Brain pericyte (primary cell): Measurements from ENCODE around the gene RET.

Experiments used
- DNase-seq: peaks from one replicate; pipeline ENCODE4 v3.0.0-alpha.2; 2012; ENCODE audit warnings: low read depth, low spot score

The RET gene

GRCh38 chr10:43166207-43166879, 89.5 kb downstream of the RET start:
- DNase-seq = no peak

- DNase-seq = no peak
Observed at GRCh38 chr10:43166880-43167497, 90.1 kb downstream of the RET start.

- DNase-seq = no peak
Observed at GRCh38 chr10:43167498-43167889, 90.6 kb downstream of the RET start.

- no peak for DNase-seq
Observed at GRCh38 chr10:43170491-43170890, 93.6 kb downstream of the RET start.

- no peak for DNase-seq
Observed at GRCh38 chr10:43172645-43173044, 95.8 kb downstream of the RET start.

GRCh38 chr10:43173120-43173519, 96.3 kb downstream of the RET start:
- no peak for DNase-seq

- DNase-seq = no peak
Observed at GRCh38 chr10:43174969-43175368, 98.1 kb downstream of the RET start.

GRCh38 chr10:43176271-43176670, 99.4 kb downstream of the RET start:
- DNase-seq = no peak

- DNase-seq = no peak
Observed at GRCh38 chr10:43177595-43177994, 100.7 kb downstream of the RET start.
